Measurements from ENCODE around the gene HDAC4.

Gene HDAC4

DNA sequence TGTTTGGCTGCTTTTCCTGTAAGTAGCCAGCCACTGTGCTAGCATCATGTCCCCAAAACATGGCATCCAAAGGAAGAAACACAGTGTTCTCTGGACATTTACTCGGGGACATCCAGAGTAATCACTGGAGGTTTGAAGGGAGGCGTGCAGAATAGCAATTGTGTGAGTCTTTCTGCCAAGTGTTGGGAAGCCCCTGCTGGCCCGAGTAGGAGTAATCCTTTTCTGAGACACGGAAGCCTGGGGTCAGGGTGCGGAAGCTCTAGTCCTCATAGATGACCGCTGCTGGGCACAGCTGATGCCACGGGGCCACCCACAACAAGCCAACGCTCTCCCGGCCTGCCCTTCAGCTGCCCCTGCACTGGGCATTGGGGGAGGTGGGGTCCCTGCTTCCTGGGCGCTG is 24.8 kb upstream of the HDAC4 start:
- DNase-seq = no peak

DNA sequence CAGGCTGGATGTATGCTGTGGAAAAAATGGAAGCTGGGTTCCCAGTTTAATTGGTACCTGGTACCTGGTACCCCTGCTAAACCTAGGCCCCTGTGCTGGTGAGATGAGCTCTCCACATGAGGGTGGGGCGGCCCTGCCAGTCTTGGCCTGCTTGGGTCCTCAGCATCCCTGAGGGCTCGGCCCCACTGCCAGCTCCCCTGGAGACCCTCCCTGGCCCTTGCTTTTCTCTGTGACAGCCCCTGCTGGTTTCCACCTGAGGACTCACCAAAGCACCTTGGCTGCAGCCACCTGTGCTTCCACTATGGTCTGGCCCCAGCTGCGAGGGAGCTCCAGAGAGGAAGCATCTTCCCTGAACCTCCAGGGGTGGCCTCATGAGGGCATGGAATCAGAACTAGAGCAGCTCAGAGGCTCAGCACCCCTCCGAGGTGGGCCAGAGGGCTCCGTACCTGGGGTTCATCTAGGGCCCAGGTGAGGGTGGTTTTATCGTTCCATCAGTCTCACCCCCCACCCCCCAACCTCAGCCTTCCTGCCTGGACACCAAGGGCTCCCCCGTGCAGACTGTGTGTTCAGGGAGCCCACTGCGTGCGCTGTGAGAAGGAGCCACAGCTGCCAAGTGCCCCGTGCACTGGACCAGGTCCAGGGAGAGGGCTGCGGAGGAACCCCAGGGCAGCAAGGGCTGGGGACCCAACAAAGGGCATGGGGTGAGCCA is 23.7 kb upstream of the HDAC4 start:
- no peak for DNase-seq

DNA sequence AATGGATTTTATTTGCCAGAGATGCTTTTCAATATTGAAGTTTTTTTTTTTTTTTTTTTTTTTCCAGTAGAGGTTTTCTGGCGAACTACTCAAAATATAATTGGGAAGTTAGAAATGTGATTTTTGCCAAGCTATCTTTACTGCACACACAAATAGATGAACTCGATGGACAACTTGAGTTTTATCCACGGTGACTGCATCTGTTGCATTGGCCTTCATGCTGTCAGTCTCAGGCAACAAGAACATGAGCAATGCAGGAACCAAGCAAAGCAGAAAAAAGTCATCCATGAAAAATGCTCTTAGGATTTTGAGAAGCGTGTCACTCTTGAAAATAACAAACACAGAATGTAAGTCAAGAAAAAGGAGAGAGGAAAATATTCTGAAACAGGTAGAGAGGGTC is 22.7 kb upstream of the HDAC4 start:
- no peak for DNase-seq

DNA sequence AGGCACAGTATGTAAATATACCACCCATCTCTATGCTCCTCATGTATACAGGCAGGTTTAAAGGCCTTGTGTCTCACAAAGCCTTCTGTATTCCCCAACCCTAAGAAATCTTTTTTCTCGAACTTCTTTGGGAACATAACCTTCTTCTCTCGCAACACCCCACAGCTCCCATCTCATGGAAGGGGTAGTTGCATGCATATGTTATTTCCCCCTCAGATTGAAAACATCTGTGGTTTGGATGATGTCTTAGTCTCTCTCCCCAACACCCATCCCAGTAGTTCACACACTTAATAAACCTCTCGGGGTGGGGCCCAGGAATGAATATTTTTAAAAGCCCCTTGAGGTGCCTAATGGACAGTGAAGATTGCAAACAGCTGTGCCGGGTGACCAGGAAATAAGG is 21.0 kb upstream of the HDAC4 start:
- no peak for DNase-seq

DNA sequence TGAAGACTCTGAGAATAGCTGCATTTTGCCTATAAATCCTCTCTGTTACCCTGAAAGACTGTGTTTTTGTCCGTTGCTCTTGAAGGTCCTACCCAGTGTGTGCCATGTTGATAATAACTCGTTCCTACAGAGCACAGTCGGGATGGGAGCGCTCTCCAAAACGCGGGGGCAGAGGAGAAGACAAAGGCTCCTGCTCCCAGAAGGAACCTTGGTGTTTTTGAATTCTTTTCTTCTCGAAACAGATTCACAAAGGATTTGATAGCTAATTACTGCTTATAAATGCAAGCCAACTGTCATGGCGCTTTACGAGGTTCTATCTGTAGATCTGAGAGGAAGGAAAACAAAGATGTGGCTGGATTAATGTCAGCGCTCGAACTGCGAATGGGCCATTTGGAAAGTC is 19.3 kb upstream of the HDAC4 start:
- no peak for DNase-seq

- no peak for DNase-seq
Observed at GRCh38 chr2:239418918-239419317, 18.1 kb upstream of the HDAC4 start.

- DNase-seq = no peak
Observed at GRCh38 chr2:239412905-239413603, 12.2 kb upstream of the HDAC4 start.

DNA sequence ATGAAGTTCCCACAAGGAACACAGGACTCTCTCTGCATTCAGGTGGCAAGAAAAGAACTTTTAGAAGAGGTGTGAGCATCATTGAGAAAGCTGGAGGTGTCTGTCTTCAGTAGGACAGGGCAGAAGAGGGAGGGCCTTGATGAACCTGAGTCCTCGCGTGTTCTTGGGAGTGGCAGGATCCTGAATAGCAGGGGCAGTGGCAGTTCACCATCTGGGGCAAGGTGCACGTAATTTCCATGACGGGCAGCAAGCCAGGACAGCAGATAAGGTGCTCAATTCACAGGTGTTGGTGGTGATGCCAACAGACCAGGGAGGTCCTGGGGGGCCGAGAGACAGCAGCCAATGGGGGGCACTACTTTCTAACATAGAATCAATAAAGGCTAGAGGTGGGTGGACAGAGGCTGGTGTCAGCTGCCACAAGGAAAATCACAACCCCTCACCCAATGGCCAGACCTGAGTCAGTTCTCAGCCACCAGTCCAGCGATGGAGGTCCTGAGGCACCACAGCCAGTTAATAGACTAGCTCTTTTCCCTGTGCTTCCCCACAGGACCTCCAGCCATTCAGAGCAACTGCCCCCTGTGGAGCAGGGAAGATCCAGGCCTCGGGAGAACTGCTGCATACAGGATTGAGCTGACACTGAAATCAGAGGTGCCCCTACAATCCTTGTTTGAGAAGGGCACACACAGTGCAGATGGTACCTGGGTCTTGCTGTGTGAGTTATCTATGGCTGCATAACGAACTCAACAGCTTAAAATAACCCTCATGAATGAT is 10.9 kb upstream of the HDAC4 start:
- DNase-seq = no peak

GRCh38 chr2:239411117-239411516 is 10.3 kb upstream of the HDAC4 start:
- DNase-seq = no peak

- no peak for DNase-seq
Observed at GRCh38 chr2:239409976-239410375, 9.2 kb upstream of the HDAC4 start.

DNA sequence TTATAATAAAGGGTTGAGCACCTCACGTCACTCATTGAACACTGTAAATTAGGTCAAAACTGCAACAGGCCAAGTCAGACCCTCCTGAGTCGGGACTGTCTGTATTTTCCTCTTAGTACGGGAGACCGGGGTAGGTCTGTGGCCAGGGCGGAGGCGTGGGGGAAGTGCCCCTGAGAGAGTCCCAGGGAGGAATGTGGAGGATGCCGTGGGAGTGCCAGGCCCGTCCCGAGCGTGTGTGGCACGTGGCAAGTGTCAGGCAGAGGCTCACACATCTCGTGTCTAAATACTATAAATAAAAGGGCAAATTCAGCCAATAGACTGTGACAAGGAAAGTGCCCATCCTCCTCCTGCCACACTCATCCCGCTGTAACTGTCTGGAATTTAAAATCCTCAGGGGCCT is 6.3 kb upstream of the HDAC4 start:
- no peak for DNase-seq

DNA sequence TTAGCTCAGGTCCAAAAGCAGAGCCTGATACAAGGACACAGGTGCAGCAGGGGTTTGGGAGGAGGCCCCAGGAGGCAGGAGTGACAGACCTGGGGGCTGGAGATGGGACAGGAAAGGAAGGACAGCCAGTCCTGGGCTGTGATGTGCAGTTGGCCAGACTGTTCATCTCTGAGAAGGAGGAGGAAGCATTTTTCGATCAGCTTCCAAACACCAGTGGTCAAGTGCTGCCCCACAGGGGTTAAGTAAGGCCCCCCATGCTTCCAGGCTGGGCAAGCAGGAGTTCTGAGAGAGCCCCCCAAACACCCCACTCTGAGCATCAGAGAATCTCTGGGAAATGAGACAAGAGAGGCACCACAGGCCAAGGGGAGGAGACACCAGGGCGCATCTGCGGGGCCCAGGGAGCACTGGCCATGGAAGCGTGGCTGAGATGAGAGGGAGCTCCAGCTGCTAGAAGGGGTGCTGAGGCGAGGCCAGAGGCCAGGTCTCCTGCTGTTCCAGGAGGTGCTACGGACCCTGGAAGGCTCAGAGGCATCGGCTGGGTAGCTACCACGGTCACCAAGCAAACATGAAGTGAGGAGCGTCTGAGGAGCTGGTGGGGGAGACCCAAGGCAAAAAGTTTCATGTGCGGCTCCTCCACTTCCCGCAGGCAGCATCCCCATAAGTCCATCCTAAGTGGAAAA is 5.6 kb upstream of the HDAC4 start:
- DNase-seq = no peak

DNA sequence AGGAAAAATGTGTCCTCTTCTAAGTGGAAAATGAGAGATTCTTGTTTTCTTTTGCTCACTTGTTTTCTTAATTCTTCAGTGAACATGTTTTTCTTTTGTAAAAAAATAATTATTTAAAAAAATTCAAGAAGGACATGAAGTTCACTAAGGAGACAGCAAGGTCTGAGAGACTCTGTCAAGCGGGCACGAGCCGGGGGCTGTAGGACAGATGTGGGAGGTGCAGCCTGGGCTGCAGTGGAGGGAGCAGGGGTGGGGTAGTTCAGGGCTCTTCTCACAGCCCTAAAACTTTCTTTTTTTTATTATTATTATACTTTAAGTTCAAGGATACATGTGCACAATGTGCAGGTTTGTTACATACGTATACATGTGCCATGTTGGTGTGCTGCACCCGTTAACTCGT is 4.3 kb upstream of the HDAC4 start:
- no peak for DNase-seq

DNA sequence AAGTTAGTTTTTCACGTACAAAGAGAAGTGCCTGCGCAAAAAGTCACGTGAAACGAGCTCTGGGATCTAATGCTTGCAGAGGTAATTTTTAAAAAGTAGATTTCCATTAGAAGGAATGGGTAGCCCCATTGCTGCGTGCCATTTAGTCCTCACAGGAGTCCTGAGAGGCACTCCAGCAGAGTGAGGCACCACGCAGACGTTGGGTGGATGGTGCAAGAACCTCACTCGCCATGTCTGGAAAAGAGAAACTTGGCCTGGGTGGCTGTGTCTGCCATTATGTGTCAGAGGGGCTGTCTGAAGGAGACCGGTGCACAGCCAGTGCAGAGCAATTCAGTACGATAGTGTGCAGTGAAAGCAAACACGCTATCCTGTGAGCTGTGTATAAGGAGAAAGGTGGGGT is 1.8 kb upstream of the HDAC4 start:
- DNase-seq = no peak

GRCh38 chr2:239401881-239402233 is 1.0 kb upstream of the HDAC4 start:
- DNase-seq = no peak

DNA sequence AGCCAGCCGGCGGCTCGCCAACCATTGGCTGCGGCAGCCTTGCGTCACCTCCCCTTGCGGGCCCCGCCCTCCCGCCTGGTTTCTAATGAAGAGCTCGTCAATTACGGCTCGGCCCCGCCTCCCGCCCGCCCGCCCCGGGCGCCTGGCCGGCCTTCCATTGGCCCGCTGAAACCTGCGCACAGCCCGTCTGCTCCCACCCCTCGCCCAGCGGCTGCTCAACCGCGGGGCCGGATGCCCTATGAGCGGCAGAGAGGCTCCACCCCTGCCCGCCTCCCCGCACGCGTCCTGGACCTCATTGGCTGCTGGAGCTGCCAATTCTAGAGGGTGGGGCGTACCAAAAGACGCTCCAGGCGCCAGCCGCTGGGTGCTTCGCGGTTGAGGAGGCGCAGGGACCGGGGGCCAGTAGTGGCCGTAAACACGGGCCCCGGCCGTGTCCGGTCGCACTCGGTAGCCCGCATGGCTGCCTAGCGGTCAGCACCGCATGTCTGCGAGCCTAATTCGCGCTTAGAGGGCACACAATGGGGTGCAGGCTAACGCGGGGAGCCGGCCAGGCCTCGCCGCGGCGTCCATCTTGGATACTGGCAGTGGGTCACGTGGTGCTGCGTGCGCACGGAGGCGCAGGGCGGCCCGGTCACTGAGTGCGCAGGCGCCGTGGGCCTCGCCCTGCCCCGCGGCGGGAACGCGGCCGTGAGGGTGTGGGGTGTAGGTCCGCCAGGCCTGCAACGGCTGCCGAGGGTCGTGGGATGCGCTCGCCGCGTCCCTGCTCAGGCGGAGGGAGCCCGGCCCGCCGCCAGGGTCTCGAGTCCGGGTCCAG is 454 bp upstream of the HDAC4 start:
- peak; percentile 98 for DNase-seq

- no peak for DNase-seq
Observed at GRCh38 chr2:239399921-239400595, 762 bp downstream of the HDAC4 start.

DNA sequence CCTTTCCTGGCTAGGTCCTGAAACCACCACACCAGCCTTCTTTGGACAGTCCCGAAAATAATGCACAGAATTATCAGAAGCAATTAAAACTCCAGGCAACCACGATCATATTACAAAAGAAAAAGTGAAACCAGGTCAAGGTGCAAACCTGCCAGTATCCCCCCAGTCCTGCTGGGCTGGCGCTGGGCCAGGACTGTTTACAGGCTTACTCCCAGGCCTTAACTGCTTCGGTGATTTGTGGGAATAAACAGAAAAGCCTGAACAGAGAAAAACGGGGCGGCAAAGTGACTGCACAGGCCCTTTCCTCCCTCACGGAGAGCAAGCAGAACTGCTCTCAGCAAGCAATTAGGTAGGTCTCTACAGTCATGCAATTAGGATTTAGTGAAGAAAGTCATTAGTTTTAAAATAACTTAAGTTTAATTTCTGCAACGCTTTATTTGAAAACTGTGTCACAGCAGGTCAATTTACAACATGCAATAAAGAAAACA is 1.3 kb downstream of the HDAC4 start:
- no peak for DNase-seq

GRCh38 chr2:239398521-239398921 is 2.3 kb downstream of the HDAC4 start:
- DNase-seq = no peak

DNA sequence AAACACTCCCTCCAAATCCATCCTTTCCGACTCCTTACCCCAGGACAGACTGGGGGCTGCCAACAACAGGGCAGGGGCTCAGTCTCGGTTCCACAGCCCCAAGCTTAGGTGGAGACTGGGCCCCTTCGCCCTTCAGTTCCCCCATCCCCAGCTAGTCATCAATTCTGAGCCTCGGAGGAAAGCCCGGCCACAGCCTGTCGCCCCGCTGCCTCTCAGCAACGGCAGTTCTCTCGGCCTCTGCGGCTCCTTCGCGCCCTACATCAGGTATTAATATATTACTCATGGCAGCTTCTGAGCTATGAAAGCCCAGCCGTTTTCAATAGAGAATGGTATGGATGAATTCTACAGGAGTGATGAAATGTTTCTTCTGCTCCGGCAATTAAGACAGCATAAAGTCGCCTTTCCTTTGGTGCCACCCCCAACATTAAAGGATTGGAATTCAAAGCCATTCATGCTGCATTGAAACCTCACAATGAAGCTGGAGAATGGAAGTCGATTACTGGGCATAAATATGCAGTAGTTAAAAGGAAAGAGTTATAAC is 2.8 kb downstream of the HDAC4 start:
- DNase-seq = no peak

GRCh38 chr2:239396881-239397681 is 3.7 kb downstream of the HDAC4 start:
- DNase-seq = no peak

All from activated CD8-positive, alpha-beta memory T cell treated with anti-CD3 and anti-CD28 coated beads, Interleukin-2, amount 50 U/mL, for 48 hours (primary cell).